Hepatocyte (in vitro differentiated cells): ENCODE results near the gene HES1.

Experiments used
- EZH2 ChIP-seq: fragments of 200-600 bp; sonication (generic); IDR thresholded peaks from 2 replicates; pipeline ENCODE4 v1.6.1; 2016; ENCODE audit warnings: antibody characterized with exemption, mild to moderate bottlenecking, borderline replicate concordance
- EZH2phosphoT487 ChIP-seq: fragments of 200-600 bp; sonication (generic); IDR thresholded peaks from one replicate; pipeline ENCODE4 v1.6.1; 2018; ENCODE audit warnings: antibody characterized with exemption, mild to moderate bottlenecking, low read depth, moderate library complexity; ENCODE audit not compliant: unreplicated experiment, severe bottlenecking
- TF ChIP-seq, protein P1 (sequence below): fragments of 200-600 bp; sonication (generic); IDR thresholded peaks from 2 replicates; pipeline ENCODE4 v1.5.1; 2016; ENCODE audit warnings: antibody characterized with exemption, mild to moderate bottlenecking; ENCODE audit not compliant: poor library complexity

GRCh38 chr3:194134757-194135515 is 1.0 kb upstream of the HES1 start:
- TF ChIP-seq, protein P1, sequence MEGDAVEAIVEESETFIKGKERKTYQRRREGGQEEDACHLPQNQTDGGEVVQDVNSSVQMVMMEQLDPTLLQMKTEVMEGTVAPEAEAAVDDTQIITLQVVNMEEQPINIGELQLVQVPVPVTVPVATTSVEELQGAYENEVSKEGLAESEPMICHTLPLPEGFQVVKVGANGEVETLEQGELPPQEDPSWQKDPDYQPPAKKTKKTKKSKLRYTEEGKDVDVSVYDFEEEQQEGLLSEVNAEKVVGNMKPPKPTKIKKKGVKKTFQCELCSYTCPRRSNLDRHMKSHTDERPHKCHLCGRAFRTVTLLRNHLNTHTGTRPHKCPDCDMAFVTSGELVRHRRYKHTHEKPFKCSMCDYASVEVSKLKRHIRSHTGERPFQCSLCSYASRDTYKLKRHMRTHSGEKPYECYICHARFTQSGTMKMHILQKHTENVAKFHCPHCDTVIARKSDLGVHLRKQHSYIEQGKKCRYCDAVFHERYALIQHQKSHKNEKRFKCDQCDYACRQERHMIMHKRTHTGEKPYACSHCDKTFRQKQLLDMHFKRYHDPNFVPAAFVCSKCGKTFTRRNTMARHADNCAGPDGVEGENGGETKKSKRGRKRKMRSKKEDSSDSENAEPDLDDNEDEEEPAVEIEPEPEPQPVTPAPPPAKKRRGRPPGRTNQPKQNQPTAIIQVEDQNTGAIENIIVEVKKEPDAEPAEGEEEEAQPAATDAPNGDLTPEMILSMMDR = no peak
- TF ChIP-seq EZH2 (no peak), EZH2phosphoT487 (peak; percentile 99)
